Esophagus muscularis mucosa (tissue), 4 donors: ENCODE data around the gene P2RY2.

ENCODE experiments used
- CTCF ChIP-seq, 3 experiments: fragments of 200-600 bp in 2 of 3; fragments of 450-650 bp in 1 of 3; sonication (generic) in 2 of 3; IDR thresholded peaks; one replicate each; pipeline ENCODE4 v1.5.1; 2017 to 2019; ENCODE audit warnings: antibody characterized with exemption in 3 of 3, mild to moderate bottlenecking in 2 of 3, moderate library complexity in 1 of 3
- EP300 ChIP-seq: sonication (generic); formaldehyde crosslinking; IDR thresholded peaks from one replicate; pipeline ENCODE4 v1.6.1; 2017; ENCODE audit warnings: antibody characterized with exemption
- POLR2A ChIP-seq: fragments of 450-650 bp; IDR thresholded peaks from one replicate; pipeline ENCODE4 v1.6.1; 2017; ENCODE audit warnings: antibody characterized with exemption, moderate library complexity, mild to moderate bottlenecking, low read depth

GRCh38 chr11:73178681-73179080, 39.4 kb upstream of the P2RY2 start:
- no peak for TF ChIP-seq CTCF (IDR thresholded peaks at IDR 0.05)
- TF ChIP-seq POLR2A = no peak
- TF ChIP-seq EP300 = no peak
